ENCODE data around the gene ACTA1.
"Not testable (repeated sequence)": the region's sequence is repeated elsewhere in the genome, so short reads cannot be mapped to it uniquely, and the experiment has no call there.

The ACTA1 gene

GRCh38 chr1:229434005-229434640 lies at the start of gene ACTA1:
Gene ACTA1, minus strand, starts transcription at chr1:229434094. Its CDS starts 979 bp downstream, at chr1:229433115.
- no peak for DNase-seq

GRCh38 chr1:229482511-229482910 lies 48.6 kb upstream of the ACTA1 start:
- no peak for DNase-seq

DNA sequence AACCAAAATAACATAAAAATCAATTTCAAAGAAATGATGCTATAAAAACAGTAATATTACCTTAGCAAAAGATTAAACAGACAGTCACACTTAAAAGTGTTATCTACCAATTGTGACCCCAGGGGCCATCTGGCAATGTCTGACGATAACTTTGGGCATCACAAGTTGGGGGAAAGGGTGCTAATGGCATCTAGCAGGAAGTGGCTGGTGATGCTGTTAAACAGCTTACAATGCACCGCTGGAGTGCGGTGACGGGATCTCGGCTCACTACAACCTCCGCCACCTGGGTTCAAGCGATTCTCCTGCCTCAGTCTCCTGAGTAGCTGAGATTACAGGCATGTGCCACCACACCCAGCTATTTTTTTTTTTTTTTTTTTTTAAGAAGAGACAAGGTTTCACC lies 46.6 kb upstream of the ACTA1 start:
- no peak for DNase-seq

- DNase-seq = no peak
Measured at GRCh38 chr1:229479660-229480399, 45.9 kb upstream of the ACTA1 start.

DNA sequence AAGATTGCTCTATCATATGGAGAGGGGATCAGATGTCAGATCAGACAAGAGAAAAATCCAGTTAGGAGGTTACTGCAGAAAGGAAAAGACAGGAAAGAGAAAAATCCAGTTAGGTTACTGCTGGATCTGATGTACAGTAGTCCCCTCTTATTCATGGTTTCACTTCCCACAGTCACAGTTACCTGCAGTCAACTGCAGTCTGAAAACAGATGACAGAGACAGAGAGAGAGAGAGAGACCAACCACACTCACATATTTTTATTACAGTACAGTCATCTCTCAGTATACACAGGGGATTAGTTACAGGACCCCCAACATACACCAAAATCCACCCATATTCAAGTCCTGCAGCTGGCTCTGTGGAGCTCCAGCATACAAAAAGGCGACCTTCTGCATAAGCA lies 45.0 kb upstream of the ACTA1 start:
- DNase-seq = no peak

- not testable (repeated sequence) for DNase-seq
Measured at GRCh38 chr1:229475859-229476258, 42.0 kb upstream of the ACTA1 start.

DNA sequence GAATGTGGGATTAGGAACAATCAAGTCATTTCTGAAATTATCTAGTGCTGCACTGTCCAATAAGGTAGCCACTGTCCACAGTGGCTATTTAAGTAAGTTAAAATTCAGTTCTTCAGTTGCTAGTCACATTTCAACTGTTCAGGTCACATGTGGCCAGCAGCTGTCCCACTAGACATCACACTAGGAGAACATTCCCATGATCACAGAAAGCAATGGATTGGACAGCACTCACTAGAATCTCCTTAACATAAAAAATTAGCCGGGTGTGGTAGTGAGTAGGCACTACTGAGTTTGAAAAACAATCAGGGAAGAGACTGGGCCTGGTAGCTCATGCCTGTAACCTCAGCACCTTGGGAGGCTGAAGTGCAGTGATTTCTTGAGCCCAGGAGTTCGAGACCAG lies 40.6 kb upstream of the ACTA1 start:
- no peak for DNase-seq

DNA sequence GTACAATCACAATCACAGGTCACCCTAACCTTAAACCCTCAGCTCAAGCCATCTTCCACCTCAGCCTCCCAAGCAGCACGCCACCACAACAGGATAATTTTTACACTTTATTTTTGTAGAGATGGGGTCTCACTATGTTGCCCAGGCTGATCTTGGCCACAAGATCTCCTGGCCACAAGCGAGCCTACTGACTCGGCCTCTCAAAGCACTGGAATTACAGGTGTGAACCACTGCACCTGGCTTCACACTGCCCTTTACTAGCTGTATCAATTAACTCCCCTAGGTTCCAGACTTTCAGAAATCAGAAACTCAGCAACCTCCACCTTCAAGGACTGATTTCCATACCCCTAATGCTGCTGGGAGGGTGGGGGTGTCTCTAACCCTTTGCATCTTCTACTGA lies 37.3 kb upstream of the ACTA1 start:
- no peak for DNase-seq

- no peak for DNase-seq
Measured at GRCh38 chr1:229470406-229471043, 36.6 kb upstream of the ACTA1 start.

GRCh38 chr1:229466887-229467286 lies 33.0 kb upstream of the ACTA1 start:
- no peak for DNase-seq

GRCh38 chr1:229464672-229465071 lies 30.8 kb upstream of the ACTA1 start:
- no peak for DNase-seq

DNA sequence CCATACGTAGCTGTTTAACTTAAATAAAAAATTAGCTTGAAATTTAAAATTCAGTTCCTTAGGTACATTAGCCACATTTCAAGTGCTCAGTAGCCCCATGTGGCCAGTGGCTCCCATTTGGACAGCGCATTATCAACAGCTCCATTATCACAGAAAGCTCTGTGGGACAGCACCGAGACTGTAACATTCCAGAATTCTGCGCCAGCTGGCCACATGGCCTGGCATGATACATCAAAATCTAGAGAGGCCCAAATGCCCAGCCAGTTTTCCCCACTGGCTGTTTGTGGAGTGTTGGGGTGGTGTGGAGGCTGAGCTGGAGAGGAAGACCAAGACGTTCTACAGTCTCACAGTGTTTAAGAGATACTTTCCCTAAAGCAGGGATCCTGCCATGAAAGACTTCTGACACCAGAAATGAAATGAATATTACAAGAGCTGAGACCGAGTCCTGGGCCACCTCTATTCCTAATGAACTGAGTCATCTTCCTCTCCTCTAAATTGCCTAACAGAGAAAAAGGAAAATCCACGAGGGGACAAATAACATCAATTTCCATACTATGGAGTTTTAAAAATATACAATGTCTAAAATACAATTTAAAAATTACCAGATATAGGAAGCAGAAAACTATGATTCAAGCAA lies 27.3 kb upstream of the ACTA1 start:
- no peak for DNase-seq

GRCh38 chr1:229459815-229460214 lies 25.9 kb upstream of the ACTA1 start:
- no peak for DNase-seq

GRCh38 chr1:229457436-229457835 lies 23.5 kb upstream of the ACTA1 start:
- no peak for DNase-seq

DNA sequence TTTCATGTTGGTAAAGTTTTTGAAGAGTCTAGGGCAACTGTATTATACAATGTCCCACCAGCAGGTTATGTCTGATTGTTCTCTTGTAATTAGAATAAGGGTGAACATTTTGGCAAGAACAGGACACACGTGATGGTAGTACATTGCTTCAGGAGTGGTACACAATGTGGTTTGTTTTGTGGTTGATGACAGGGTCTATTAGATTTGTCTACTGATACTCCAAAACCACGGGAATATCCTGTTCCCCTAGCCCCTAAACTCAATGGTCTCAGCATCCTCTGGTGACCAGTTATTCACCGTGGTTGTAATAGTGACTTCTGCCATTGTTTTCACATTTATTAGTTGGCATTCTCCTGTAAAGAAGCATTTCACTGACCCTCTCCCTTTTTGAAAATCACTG lies 22.1 kb upstream of the ACTA1 start:
- no peak for DNase-seq

DNA sequence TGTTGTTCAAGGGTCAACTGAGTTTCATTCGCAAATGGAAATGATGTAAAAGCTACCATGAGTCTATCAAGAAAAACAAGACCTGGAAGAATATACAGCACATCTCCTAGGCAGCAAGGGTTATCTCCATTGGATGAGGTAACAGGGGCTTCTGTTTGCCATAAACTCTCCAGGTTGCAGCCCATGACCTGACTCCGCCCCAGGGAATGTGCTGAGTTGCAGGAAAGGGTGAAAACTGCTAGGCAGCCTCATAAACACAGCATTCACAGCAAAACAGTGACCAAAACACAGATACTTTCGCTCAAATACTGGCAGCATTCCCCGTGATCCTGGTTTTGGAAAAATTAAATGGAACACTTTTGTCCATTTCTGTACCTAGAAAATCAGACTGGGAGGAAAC lies 20.2 kb upstream of the ACTA1 start:
- no peak for DNase-seq

DNA sequence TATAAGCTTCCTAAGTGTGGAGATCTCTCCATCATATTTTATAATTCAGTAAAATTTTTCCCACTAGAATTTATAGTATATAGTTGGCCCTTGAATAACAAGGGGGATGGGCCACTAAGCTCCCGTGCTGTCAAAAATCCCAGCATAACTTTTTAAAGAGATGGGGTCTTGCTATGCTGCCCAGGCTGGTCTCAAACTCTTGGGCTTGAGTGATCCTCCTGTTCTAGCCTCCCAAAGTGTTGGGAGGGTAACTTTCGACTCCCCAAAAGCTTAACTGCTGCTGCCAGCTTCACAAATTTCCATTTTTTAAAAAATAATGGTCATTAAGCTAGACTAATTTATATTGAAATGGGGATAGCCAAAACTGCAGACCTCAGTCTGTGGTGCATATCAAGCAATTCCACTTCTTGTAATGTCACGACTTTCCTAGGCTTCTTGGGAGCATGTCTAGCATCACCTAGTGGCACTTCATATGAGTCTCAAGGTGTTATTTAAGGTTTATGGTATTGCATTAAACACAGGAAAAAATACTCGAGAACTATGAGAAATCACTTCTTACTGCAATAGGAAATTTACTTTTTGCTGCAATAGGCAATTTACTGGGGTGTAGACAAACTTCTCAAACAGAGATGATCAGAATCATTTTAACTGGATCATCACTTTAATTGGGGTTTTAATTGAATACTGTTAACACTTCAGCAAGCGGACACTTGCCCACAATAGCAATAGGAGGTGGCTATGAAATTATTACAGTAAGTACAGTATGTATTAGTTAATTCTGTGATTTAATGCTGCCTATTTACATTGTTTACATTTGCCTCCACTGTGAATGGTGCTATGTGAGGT lies 19.3 kb upstream of the ACTA1 start:
- DNase-seq = peak; percentile 52

DNA sequence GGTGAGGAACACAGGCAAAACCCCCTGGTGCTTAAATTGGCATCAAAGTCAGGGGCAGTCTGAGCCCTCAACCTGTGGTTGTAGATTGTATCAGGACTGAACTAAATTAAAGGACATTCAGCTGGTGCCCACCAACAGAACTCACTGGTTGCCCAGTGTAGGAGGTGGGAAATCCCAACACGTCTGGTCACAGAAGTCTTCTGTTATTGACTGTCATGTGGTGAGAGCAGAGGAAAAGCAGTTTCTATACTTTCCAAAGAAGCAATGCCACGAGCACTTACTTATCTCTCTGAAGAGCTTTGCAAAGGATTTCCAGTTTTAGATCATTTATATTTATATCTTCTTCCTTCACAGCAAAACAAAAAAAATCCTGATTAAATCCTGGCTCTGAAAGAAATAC lies 15.0 kb upstream of the ACTA1 start:
- DNase-seq = no peak

- no peak for DNase-seq
Measured at GRCh38 chr1:229448354-229448753, 14.5 kb upstream of the ACTA1 start.

DNA sequence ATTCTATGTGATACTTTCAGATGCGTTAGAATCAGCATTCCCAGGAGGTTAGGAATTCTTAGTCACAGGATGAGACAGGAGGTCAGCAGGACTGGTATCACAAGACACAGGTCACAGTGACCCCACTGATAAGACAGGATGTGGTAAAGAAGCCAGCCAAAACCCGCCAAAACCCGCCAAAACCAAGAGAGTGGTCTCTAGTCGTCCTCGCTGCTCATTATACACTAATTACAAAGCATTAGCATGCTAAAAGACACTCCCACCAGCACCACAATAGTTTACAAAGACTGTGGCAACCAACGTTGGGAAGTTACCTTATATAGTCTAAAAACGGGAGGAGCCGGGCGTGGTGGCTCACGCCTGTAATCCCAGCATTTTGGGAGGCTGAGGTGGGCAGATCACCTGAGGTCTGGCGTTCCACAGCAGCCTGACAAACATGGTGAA lies 13.9 kb upstream of the ACTA1 start:
- no peak for DNase-seq

DNA sequence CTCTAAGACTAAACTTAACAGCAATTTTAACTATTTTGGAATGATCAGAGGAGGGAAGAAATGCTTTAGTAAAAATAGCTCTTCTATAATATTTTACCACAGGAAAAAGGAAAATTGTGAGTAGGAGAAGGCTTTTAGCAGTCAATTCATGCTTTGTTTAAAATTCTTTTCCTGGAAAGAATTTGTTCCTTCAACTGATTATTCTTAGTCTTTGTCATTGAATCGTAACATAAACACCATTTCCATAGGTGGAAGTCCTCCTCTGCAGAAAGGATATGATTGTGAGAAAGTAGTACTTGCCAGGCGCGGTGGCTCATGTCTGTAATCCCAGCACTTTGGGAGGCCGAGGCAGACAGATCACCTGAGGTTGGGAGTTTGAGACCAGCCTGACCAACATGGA lies 11.9 kb upstream of the ACTA1 start:
- no peak for DNase-seq

DNA sequence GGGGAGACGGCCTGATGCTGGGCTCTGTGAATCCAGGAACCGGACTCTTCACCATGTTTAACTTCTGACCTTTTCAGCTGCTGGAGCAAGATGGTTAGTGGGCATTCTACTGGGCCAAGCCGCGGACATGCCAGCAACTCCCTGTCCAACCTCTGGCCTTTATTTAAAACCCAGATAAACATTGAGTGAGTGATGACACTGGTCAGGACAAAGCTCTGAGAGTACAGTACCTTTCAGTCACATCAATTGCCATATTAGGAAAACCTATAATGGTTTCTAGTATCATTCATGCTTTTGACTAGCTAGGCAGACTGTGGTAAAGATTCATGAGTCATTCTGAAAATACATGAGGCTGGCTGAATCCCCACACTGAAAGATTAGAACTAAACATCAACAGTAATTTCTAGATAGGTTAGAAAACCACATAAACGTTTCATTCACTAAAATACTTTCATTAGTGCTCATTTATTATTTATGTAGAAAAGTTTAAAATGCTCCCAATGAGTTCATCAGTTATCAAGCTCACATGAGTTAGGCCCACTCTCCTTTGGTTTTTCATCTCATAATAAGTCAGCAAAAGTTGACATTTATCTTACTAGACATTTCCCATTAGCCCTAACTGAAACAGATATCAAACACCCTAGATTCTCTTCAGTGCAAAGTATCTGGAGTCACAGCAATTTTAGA lies 7.1 kb upstream of the ACTA1 start:
- no peak for DNase-seq

Measured in NCI-H1694 treated with DMSO at 0.1 percent for 48 hours (cell line).